ENCODE data around the gene TFF2.

The TFF2 gene

GRCh38 chr21:42320791-42321190 is 30.0 kb downstream of the TFF2 start:
- DNase-seq (ENCODE audit: low read depth in 3 of 3): no peak

GRCh38 chr21:42319851-42320572 is 30.8 kb downstream of the TFF2 start:
- no peak for DNase-seq (ENCODE audit: low read depth in 3 of 3)

GRCh38 chr21:42319376-42319775 is 31.4 kb downstream of the TFF2 start:
- DNase-seq (ENCODE audit: low read depth in 3 of 3): no peak

GRCh38 chr21:42317826-42318746 is 32.7 kb downstream of the TFF2 start:
- DNase-seq (ENCODE audit: low read depth in 3 of 3): no peak

- no peak for DNase-seq (ENCODE audit: low read depth in 3 of 3)
These were observed 33.5 kb downstream of the TFF2 start for GRCh38 chr21:42317341-42317741.

GRCh38 chr21:42316891-42317290 is 33.9 kb downstream of the TFF2 start:
- no peak for DNase-seq (ENCODE audit: low read depth in 3 of 3)

- no peak for DNase-seq (ENCODE audit: low read depth in 3 of 3)
These were observed 35.4 kb downstream of the TFF2 start, which contains the start of gene TFF3 for GRCh38 chr21:42315296-42315891. TFF3 (minus strand) TSS chr21:42315409; CDS start chr21:42315374, 35 bp downstream.

- no peak for DNase-seq (ENCODE audit: low read depth in 3 of 3)
These were observed 36.0 kb downstream of the TFF2 start for GRCh38 chr21:42314616-42315295.

GRCh38 chr21:42313501-42313969 is 37.3 kb downstream of the TFF2 start:
- DNase-seq (ENCODE audit: low read depth in 3 of 3): no peak

- no peak for DNase-seq (ENCODE audit: low read depth in 3 of 3)
These were observed 38.1 kb downstream of the TFF2 start for GRCh38 chr21:42312626-42313104.

GRCh38 chr21:42311816-42312625 is 38.8 kb downstream of the TFF2 start:
- no peak for DNase-seq (ENCODE audit: low read depth in 3 of 3)

GRCh38 chr21:42311160-42311559 is 39.6 kb downstream of the TFF2 start:
- DNase-seq (ENCODE audit: low read depth in 3 of 3): no peak

GRCh38 chr21:42310411-42311001 is 40.3 kb downstream of the TFF2 start:
- no peak for DNase-seq (ENCODE audit: low read depth in 3 of 3)

GRCh38 chr21:42309753-42310213 is 41.0 kb downstream of the TFF2 start:
- DNase-seq (ENCODE audit: low read depth in 3 of 3): peak; percentile 45 to 72 (median 52)

- DNase-seq (ENCODE audit: low read depth in 3 of 3): no peak
These were observed 41.7 kb downstream of the TFF2 start for GRCh38 chr21:42308914-42309752.

GRCh38 chr21:42308161-42308913 is 42.5 kb downstream of the TFF2 start:
- no peak for DNase-seq (ENCODE audit: low read depth in 3 of 3)

- no peak for DNase-seq (ENCODE audit: low read depth in 3 of 3)
These were observed 43.7 kb downstream of the TFF2 start for GRCh38 chr21:42307106-42307505.

- DNase-seq (ENCODE audit: low read depth in 3 of 3): no peak
These were observed 44.3 kb downstream of the TFF2 start for GRCh38 chr21:42306366-42307035.

Measured in stimulated activated CD4-positive, alpha-beta T cell treated with anti-CD3 and anti-CD28 coated beads, TNF-alpha, amount 100 ng/mL, for 48 hours (primary cell).